PC-9 (cell line): Measurements from ENCODE around the gene ECHDC1. TPM values are rescaled to one million over a fixed set of nuclear protein-coding genes. Genes with fewer than 3 reads are reported as not detected.

ENCODE experiments used
- BruUV-seq: library from RNA; stranded (reverse); fragments of 400-500 nt; replicated peaks from 2 replicates; lab custom pipeline; 2021; lab: Mats Ljungman, UMichigan
- CTCF ChIA-PET: fragments of 300-600 bp; sonication (Branson Sonifier 250); formaldehyde crosslinking; loops from one replicate; lab custom pipeline; 2022; ENCODE audit warnings: antibody characterized with exemption; lab: Charles Lee
- POLR2A ChIA-PET: fragments of 300-600 bp; sonication (Branson Sonifier 250); formaldehyde crosslinking; loops from one replicate; lab custom pipeline; 2022; ENCODE audit warnings: antibody characterized with exemption; ENCODE audit not compliant: unreplicated experiment; lab: Charles Lee
- DNase-seq, 2 experiments: peaks; one replicate each; pipeline versions ENCODE4 v3.0.0 to v3.0.0-alpha.2; 2015 to 2022; ENCODE audit warnings: mixed read lengths in 1 of 2
- H2AFZ ChIP-seq: fragments of 200-600 bp; sonication (generic); 2 replicates; pipeline ENCODE4 v1.8.1; 2017; ENCODE audit warnings: antibody characterized with exemption
- H3F3A ChIP-seq: fragments of 200-600 bp; sonication (generic); 2 replicates; pipeline ENCODE4 v1.8.1; 2017; ENCODE audit warnings: antibody characterized with exemption, mild to moderate bottlenecking, low read depth; ENCODE audit not compliant: insufficient read depth
- H3K27ac ChIP-seq: fragments of 200-600 bp; sonication (generic); 2 replicates; pipeline ENCODE4 v1.6.1; 2016; ENCODE audit warnings: mixed run types
- H3K27me3 ChIP-seq: fragments of 200-600 bp; sonication (generic); 2 replicates; pipeline ENCODE4 v1.6.1; 2016; ENCODE audit warnings: low read depth, mixed run types; ENCODE audit not compliant: insufficient read depth
- H3K36me3 ChIP-seq: fragments of 200-600 bp; sonication (generic); 2 replicates; pipeline ENCODE4 v1.6.1; 2016; ENCODE audit warnings: low read depth, mixed run types
- H3K4me1 ChIP-seq: fragments of 200-600 bp; sonication (generic); replicated peaks from 2 replicates; pipeline ENCODE4 v1.6.1; 2016; ENCODE audit warnings: mixed run types; ENCODE audit not compliant: insufficient read depth
- H3K4me2 ChIP-seq: fragments of 200-600 bp; sonication (generic); 2 replicates; pipeline ENCODE4 v1.6.1; 2017; ENCODE audit warnings: mixed run types
- H3K4me3 ChIP-seq: fragments of 200-600 bp; sonication (generic); 2 replicates; pipeline ENCODE4 v1.6.1; 2016; ENCODE audit warnings: mixed run types
- H3K79me2 ChIP-seq: fragments of 200-600 bp; sonication (generic); 2 replicates; pipeline ENCODE4 v1.6.1; 2017; ENCODE audit warnings: low read depth, mixed run types
- H3K9me2 ChIP-seq: fragments of 200-600 bp; sonication (generic); 2 replicates; pipeline ENCODE4 v1.8.1; 2017; ENCODE audit warnings: mild to moderate bottlenecking; ENCODE audit not compliant: insufficient read depth
- H3K9me3 ChIP-seq: fragments of 200-600 bp; sonication (generic); 2 replicates; pipeline ENCODE4 v1.8.1; 2016; ENCODE audit warnings: low read depth; ENCODE audit not compliant: insufficient read depth
- H4K20me1 ChIP-seq: fragments of 200-600 bp; sonication (generic); 2 replicates; pipeline ENCODE4 v1.8.1; 2017; ENCODE audit not compliant: insufficient read depth
- CTCF ChIP-seq: fragments of 200-600 bp; sonication (generic); conservative IDR thresholded peaks from 2 replicates; pipeline ENCODE4 v1.6.1; 2017; ENCODE audit warnings: mixed run types, antibody characterized with exemption, mild to moderate bottlenecking, moderate library complexity
- EZH2 ChIP-seq: fragments of 200-600 bp; sonication (generic); IDR thresholded peaks from 2 replicates; pipeline ENCODE4 v1.8.0; 2017; ENCODE audit warnings: antibody characterized with exemption, low read depth
- intact Hi-C: fragments of 100-400 bp; cut with micrococcal nuclease; formaldehyde crosslinking; loops from one replicate; pipeline ENCODE4 v1.10.0; 2022; ENCODE audit not compliant: unreplicated experiment
- total RNA-seq: library from RNA; stranded (reverse); gene quantifications from 2 replicates; pipeline ENCODE4 v1.2.3, GENCODE V29; 2021

Gene ECHDC1
- total RNA-seq, 1 experiment from 2014 or later: 50.4 TPM

GRCh38 chr6:127305741-127306140, 37.7 kb downstream of the ECHDC1 start:
- Histone ChIP-seq H3K9me3 (peaks cover 8% of the 10 kb centered on the region; the same call in 1 of the 2 replicates), H4K20me1 (peaks cover 24% of the 10 kb centered on the region), H3K27me3 (no peaks in the 10 kb centered on the region), H3K4me1 (no peaks in the 10 kb centered on the region), H3F3A (no peaks in the 10 kb centered on the region; the same call in none of the 2 replicates), H3K79me2 (peaks cover 31% of the 10 kb centered on the region), H2AFZ (no peak overlapping the region), H3K4me2 (no peak overlapping the region), H3K4me3 (no peak overlapping the region), H3K36me3 (peaks cover 34% of the 10 kb centered on the region; the same call in 1 of the 2 replicates), H3K27ac (no peak overlapping the region), H3K9me2 (no peaks in the 10 kb centered on the region)
- POLR2A ChIA-PET: no interaction called here
- TF ChIP-seq EZH2 (no peak), CTCF (no peak)
- intact Hi-C loops: loop anchor here (2.0 kb wide), 1 partner anchor 159 kb away; no protein-coding TSS in a partner anchor
- CTCF ChIA-PET: no interaction called here
- DNase-seq: no peak
- no TSS peak for BruUV-seq

GRCh38 chr6:127303917-127304316, 39.5 kb downstream of the ECHDC1 start:
- no peak overlapping the region for H3K4me3 ChIP-seq

More at GRCh38 chr6:127303917-127304316, 39.5 kb downstream of the ECHDC1 start:
- Histone ChIP-seq H3K36me3 (peaks cover 28% of the 10 kb centered on the region; the same call in 1 of the 2 replicates), H3K79me2 (peaks cover 33% of the 10 kb centered on the region), H3F3A (no peaks in the 10 kb centered on the region; the same call in 1 of the 2 replicates), H4K20me1 (peaks cover 24% of the 10 kb centered on the region), H3K27ac (no peak overlapping the region), H3K27me3 (no peaks in the 10 kb centered on the region), H2AFZ (no peak overlapping the region), H3K4me1 (peaks cover 6% of the 10 kb centered on the region; the same call in 1 of the 2 replicates), H3K9me2 (no peaks in the 10 kb centered on the region), H3K4me2 (no peak overlapping the region), H3K9me3 (peaks cover 8% of the 10 kb centered on the region; the same call in 1 of the 2 replicates)
- no TSS peak for BruUV-seq
- intact Hi-C loops: loop anchor here (2.0 kb wide), 3 partner anchors 117 to 235 kb away; no protein-coding TSS in a partner anchor
- ChIA-PET POLR2A (no interaction called here), CTCF (interaction anchor here (1.0 to 1.6 kb wide), 3 partner anchors 117 to 235 kb away, joined by 3 to 9 read pairs (median 8); no protein-coding TSS in a partner anchor)
- DNase-seq: no peak
- TF ChIP-seq EZH2: no peak
- no peak for TF ChIP-seq CTCF
